ENCODE measurements around the gene CPXM1.

DNA sequence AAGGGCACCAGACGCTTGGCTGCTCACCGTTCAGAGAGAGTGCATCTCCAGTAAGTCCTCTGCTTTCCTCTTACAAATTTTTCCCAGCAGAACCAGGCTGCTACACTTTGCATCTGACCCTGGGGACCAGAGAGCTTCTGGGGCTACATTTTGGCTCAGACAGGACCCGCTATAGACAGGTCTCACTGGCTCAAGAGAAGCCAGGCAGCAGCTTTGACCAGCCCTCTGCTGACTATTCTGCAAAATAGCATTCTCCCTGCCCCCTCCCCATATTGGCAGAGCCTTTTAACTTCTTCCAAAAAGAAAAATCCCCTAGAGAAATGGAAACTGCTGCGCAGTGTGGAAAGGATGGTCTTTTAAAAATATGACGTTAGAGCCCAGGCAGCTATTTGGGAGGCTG lies 37.2 kb downstream of the CPXM1 start:
- TF ChIP-seq, protein P1, sequence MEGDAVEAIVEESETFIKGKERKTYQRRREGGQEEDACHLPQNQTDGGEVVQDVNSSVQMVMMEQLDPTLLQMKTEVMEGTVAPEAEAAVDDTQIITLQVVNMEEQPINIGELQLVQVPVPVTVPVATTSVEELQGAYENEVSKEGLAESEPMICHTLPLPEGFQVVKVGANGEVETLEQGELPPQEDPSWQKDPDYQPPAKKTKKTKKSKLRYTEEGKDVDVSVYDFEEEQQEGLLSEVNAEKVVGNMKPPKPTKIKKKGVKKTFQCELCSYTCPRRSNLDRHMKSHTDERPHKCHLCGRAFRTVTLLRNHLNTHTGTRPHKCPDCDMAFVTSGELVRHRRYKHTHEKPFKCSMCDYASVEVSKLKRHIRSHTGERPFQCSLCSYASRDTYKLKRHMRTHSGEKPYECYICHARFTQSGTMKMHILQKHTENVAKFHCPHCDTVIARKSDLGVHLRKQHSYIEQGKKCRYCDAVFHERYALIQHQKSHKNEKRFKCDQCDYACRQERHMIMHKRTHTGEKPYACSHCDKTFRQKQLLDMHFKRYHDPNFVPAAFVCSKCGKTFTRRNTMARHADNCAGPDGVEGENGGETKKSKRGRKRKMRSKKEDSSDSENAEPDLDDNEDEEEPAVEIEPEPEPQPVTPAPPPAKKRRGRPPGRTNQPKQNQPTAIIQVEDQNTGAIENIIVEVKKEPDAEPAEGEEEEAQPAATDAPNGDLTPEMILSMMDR (conservative IDR thresholded peaks at IDR 0.05; ENCODE audit: low read depth, low read length) = no peak
- no peak for TF ChIP-seq EZH2 (IDR thresholded peaks at IDR 0.05; ENCODE audit: low read length, unreplicated experiment)
- no peak for TF ChIP-seq EZH2phosphoT487 (IDR thresholded peaks at IDR 0.05; ENCODE audit: borderline replicate concordance, low read length)
